Measurements from ENCODE around the gene TMEM44.

- no peak for TF ChIP-seq ZNF70 (CRISPR knock-in tag; IDR thresholded peaks at IDR 0.05)
- no peak for TF ChIP-seq TCF4 (CRISPR knock-in tag; IDR thresholded peaks at IDR 0.05; ENCODE audit: borderline replicate concordance)
- TF ChIP-seq, protein P1, sequence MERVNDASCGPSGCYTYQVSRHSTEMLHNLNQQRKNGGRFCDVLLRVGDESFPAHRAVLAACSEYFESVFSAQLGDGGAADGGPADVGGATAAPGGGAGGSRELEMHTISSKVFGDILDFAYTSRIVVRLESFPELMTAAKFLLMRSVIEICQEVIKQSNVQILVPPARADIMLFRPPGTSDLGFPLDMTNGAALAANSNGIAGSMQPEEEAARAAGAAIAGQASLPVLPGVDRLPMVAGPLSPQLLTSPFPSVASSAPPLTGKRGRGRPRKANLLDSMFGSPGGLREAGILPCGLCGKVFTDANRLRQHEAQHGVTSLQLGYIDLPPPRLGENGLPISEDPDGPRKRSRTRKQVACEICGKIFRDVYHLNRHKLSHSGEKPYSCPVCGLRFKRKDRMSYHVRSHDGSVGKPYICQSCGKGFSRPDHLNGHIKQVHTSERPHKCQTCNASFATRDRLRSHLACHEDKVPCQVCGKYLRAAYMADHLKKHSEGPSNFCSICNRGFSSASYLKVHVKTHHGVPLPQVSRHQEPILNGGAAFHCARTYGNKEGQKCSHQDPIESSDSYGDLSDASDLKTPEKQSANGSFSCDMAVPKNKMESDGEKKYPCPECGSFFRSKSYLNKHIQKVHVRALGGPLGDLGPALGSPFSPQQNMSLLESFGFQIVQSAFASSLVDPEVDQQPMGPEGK (CRISPR knock-in tag; IDR thresholded peaks at IDR 0.05; ENCODE audit: borderline replicate concordance): no peak
- TF ChIP-seq ZFP3 (CRISPR knock-in tag; IDR thresholded peaks at IDR 0.05): no peak
- no peak for TF ChIP-seq ZNF565 (CRISPR knock-in tag; conservative IDR thresholded peaks at IDR 0.05; ENCODE audit: low read depth)
- TF ChIP-seq CSRNP3 (CRISPR knock-in tag; IDR thresholded peaks at IDR 0.05): no peak
- no peak for TF ChIP-seq RARB (CRISPR knock-in tag; IDR thresholded peaks at IDR 0.05)
- no peak for TF ChIP-seq ZC3H10 (CRISPR knock-in tag; IDR thresholded peaks at IDR 0.05)
These were observed 9.5 kb downstream of the TMEM44 start for GRCh38 chr3:194623449-194624290.

All from SK-N-SH treated with all-trans-retinoic acid at 6 μM for 48 hours (cell line).